Epithelial cell of esophagus (primary cell): ENCODE results near the gene UBE2J2.

Experiments used
- DNase-seq: peaks from one replicate; pipeline ENCODE4 v3.0.0; 2010; ENCODE audit warnings: low read depth
- H3K4me3 ChIP-seq: 2 replicates; pipeline ENCODE4 v1.5.1; 2011; ENCODE audit warnings: mild to moderate bottlenecking, low read length, control low read depth
- CTCF ChIP-seq: IDR thresholded peaks from 2 replicates; pipeline ENCODE4 v1.5.1; 2011; ENCODE audit warnings: low read depth, mild to moderate bottlenecking, low read length, control low read depth, inconsistent platforms; ENCODE audit not compliant: insufficient read depth; ENCODE audit errors: missing control alignments

Gene UBE2J2

GRCh38 chr1:1206376-1206965 is 67.2 kb downstream of the UBE2J2 start, which contains the start of gene TNFRSF18:
TSS of gene TNFRSF18 (minus strand) at chr1:1206592. CDS start at chr1:1206571, 21 bp downstream.
- no peak for DNase-seq
- TF ChIP-seq CTCF = no peak
- H3K4me3 ChIP-seq = no peak within 1 kb of the TSS

GRCh38 chr1:1205769-1206375 is 67.8 kb downstream of the UBE2J2 start:
- no peak overlapping the region for H3K4me3 ChIP-seq
- TF ChIP-seq CTCF = no peak
- DNase-seq = no peak

GRCh38 chr1:1204998-1205768 is 68.5 kb downstream of the UBE2J2 start:
- no peak for TF ChIP-seq CTCF
- DNase-seq = no peak
- H3K4me3 ChIP-seq = no peak overlapping the region

- DNase-seq = no peak
- no peak overlapping the region for H3K4me3 ChIP-seq
- TF ChIP-seq CTCF = no peak
These were observed 69.2 kb downstream of the UBE2J2 start for GRCh38 chr1:1204425-1204920.
